HPDE6-E6E7 (cell line): Measurements from ENCODE around the gene IL17REL.
"Not testable (repeated sequence)": the region's sequence is repeated elsewhere in the genome, so short reads cannot be mapped to it uniquely, and the experiment has no call there.

Experiments used
- DNase-seq: peaks from one replicate; pipeline ENCODE4 v3.0.0; 2011; ENCODE audit warnings: missing footprints; ENCODE audit errors: extremely low spot score

IL17REL gene

DNA sequence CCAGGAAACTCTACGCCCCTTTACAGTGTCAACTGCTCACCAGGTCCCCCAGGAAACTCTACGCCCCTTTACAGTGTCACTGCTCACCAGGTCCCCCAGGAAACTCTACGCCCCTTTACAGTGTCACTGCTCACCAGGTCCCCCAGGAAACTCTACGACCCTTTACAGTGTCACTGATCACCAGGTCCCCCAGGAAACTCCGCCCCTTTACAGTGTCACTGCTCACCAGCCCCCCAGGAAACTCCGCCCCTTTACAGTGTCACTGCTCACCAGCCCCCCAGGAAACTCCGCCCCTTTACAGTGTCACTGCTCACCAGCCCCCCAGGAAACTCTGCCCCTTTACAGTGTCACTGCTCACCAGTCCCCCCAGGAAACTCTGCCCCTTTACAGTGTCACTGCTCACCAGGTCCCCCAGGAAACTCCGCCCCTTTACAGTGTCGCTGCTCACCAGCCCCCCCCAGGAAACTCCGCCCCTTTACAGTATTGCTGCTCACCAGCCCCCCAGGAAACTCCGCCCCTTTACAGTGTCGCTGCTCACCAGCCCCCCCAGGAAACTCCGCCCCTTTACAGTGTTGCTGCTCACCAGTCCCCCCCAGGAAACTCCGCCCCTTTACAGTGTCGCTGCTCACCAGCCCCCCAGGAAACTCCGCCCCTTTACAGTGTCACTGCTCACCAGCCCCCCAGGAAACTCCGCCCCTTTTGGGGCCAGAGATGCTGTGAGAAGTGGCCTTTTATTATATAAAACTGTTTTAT is 67.3 kb downstream of the IL17REL start:
- not testable (repeated sequence) for DNase-seq
